ENCODE results near the gene KLHL3.

DNA sequence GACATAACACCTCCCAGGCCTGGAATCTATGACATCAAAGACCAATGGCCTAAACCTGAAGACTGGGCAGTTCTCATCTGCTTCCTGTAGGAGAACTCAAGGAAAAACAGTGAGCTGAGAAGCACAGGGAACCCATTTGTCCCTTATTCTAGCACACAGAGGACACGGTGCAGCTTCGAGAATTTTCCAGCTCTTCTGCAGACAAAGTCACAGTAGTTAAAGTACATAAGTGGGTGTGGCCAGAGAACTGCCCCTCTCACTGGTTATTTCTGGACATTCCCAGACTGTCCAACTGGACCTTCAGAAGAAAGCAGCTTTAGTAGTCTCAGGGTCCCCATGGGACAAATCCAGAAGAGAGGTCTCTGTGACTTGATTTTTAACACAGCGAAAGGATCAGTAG, 114.6 kb downstream of the KLHL3 start:
- TF ChIP-seq, protein P1, sequence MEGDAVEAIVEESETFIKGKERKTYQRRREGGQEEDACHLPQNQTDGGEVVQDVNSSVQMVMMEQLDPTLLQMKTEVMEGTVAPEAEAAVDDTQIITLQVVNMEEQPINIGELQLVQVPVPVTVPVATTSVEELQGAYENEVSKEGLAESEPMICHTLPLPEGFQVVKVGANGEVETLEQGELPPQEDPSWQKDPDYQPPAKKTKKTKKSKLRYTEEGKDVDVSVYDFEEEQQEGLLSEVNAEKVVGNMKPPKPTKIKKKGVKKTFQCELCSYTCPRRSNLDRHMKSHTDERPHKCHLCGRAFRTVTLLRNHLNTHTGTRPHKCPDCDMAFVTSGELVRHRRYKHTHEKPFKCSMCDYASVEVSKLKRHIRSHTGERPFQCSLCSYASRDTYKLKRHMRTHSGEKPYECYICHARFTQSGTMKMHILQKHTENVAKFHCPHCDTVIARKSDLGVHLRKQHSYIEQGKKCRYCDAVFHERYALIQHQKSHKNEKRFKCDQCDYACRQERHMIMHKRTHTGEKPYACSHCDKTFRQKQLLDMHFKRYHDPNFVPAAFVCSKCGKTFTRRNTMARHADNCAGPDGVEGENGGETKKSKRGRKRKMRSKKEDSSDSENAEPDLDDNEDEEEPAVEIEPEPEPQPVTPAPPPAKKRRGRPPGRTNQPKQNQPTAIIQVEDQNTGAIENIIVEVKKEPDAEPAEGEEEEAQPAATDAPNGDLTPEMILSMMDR (IDR thresholded peaks at IDR 0.05; ENCODE audit: low read depth, low read length, poor library complexity, severe bottlenecking) = no peak
- no peak for TF ChIP-seq EZH2phosphoT487 (IDR thresholded peaks at IDR 0.05; ENCODE audit: borderline replicate concordance, low read length)
